HepG2 (cell line): ENCODE measurements around the gene SRF. TPM values are rescaled to one million over a fixed set of nuclear protein-coding genes. Genes with fewer than 3 reads are reported as not detected.

Source experiments
- ARID2 ChIP-seq: sonication (generic); formaldehyde crosslinking; IDR thresholded peaks from 2 replicates; pipeline ENCODE4 v1.8.1; 2022; ENCODE audit warnings: mild to moderate bottlenecking, missing genetic modification reagents, borderline replicate concordance
- BCL6 ChIP-seq: IDR thresholded peaks from 2 replicates; pipeline ENCODE4 v1.6.1; 2016; ENCODE audit warnings: missing genetic modification reagents, missing compliant biosample characterization
- CSRNP2 ChIP-seq: sonication (generic); formaldehyde crosslinking; conservative IDR thresholded peaks from 2 replicates; pipeline ENCODE4 v1.8.0; 2022; ENCODE audit warnings: low read depth, missing genetic modification reagents
- HNF4A ChIP-seq: sonication (generic); formaldehyde crosslinking; IDR thresholded peaks from 2 replicates; pipeline ENCODE4 v1.4.0; 2020; ENCODE audit warnings: missing genetic modification reagents
- ISX ChIP-seq: sonication (generic); formaldehyde crosslinking; conservative IDR thresholded peaks from 2 replicates; pipeline ENCODE4 v1.5.0; 2020; ENCODE audit warnings: missing genetic modification reagents
- KAT7 ChIP-seq: IDR thresholded peaks from 2 replicates; pipeline ENCODE4 v1.6.1; 2018; ENCODE audit warnings: borderline replicate concordance, missing compliant biosample characterization
- KLF12 ChIP-seq: sonication (generic); formaldehyde crosslinking; IDR thresholded peaks from 2 replicates; pipeline ENCODE4 v1.4.0; 2020; ENCODE audit warnings: missing genetic modification reagents, borderline replicate concordance
- MATR3 ChIP-seq: sonication (generic); formaldehyde crosslinking; IDR thresholded peaks from 2 replicates; pipeline ENCODE4 v1.4.0; 2020; ENCODE audit warnings: missing genetic modification reagents
- MAZ ChIP-seq, 2 experiments: sonication (generic) in 1 of 2; formaldehyde crosslinking in 1 of 2; IDR thresholded peaks; 2 replicates each; pipeline versions ENCODE4 v1.5.0 to v1.6.1; 2012 to 2020; ENCODE audit warnings: low read depth in 2 of 2, mild to moderate bottlenecking in 2 of 2, borderline replicate concordance in 1 of 2, improper control_type of control experiment in 1 of 2, low read length in 1 of 2, missing genetic modification reagents in 1 of 2, moderate library complexity in 1 of 2
- MIER3 ChIP-seq: IDR thresholded peaks from 2 replicates; pipeline ENCODE4 v1.6.1; 2016; ENCODE audit warnings: missing compliant biosample characterization, borderline replicate concordance
- NCOR1 ChIP-seq: fragments of 200-600 bp; sonication (generic); IDR thresholded peaks from 2 replicates; pipeline ENCODE4 v1.7.0; 2017; ENCODE audit warnings: antibody characterized with exemption, low read length, borderline replicate concordance
- POLR2A ChIP-seq, 2 experiments: IDR thresholded peaks; 2 replicates each; pipeline ENCODE4 v1.6.1; 2011; ENCODE audit warnings: low read depth in 2 of 2, low read length in 2 of 2, mild to moderate bottlenecking in 1 of 2, moderate library complexity in 1 of 2; ENCODE audit not compliant: insufficient read depth in 1 of 2
- SRSF1 ChIP-seq: fragments of 200-400 bp; formaldehyde crosslinking; optimal IDR thresholded peaks from 2 replicates; pipeline ENCODE3; 2017; ENCODE audit warnings: mild to moderate bottlenecking, low read depth, low read length, moderate library complexity
- SRSF9 ChIP-seq: fragments of 200-400 bp; formaldehyde crosslinking; IDR thresholded peaks from 2 replicates; pipeline ENCODE4 v1.6.1; 2018; ENCODE audit warnings: borderline replicate concordance, mild to moderate bottlenecking, low read depth, low read length; ENCODE audit not compliant: insufficient read depth, poor library complexity, severe bottlenecking
- TBL1XR1 ChIP-seq: fragments of 150-350 bp; IDR thresholded peaks from 2 replicates; pipeline ENCODE4 v1.6.1; 2014; ENCODE audit warnings: borderline replicate concordance, low read length; ENCODE audit not compliant: partially characterized antibody
- TEAD2 ChIP-seq: sonication (generic); formaldehyde crosslinking; IDR thresholded peaks from 2 replicates; pipeline ENCODE4 v1.9.0; 2021; ENCODE audit warnings: missing genetic modification reagents
- ZFAT ChIP-seq: sonication (generic); formaldehyde crosslinking; conservative IDR thresholded peaks from 2 replicates; pipeline ENCODE4 v1.8.1; 2023; ENCODE audit warnings: missing genetic modification reagents, inconsistent platforms
- ZNF138 ChIP-seq: sonication (generic); formaldehyde crosslinking; IDR thresholded peaks from 2 replicates; pipeline ENCODE4 v1.5.0; 2020; ENCODE audit warnings: mild to moderate bottlenecking, low read depth, missing genetic modification reagents
- ZNF143 ChIP-seq: sonication (generic); formaldehyde crosslinking; IDR thresholded peaks from 2 replicates; pipeline ENCODE4 v1.4.0; 2020; ENCODE audit warnings: missing genetic modification reagents
- ZNF180 ChIP-seq: sonication (generic); formaldehyde crosslinking; IDR thresholded peaks from 2 replicates; pipeline ENCODE4 v1.4.0; 2020; ENCODE audit warnings: low read depth, missing genetic modification reagents, borderline replicate concordance
- ZNF260 ChIP-seq: sonication (generic); formaldehyde crosslinking; IDR thresholded peaks from 2 replicates; pipeline ENCODE4 v1.4.0; 2020; ENCODE audit warnings: missing genetic modification reagents, low read depth, mild to moderate bottlenecking, borderline replicate concordance
- ZNF451 ChIP-seq: sonication (generic); formaldehyde crosslinking; IDR thresholded peaks from 2 replicates; pipeline ENCODE4 v1.5.0; 2020; ENCODE audit warnings: mild to moderate bottlenecking, missing genetic modification reagents
- ZNF496 ChIP-seq: sonication (generic); formaldehyde crosslinking; IDR thresholded peaks from 2 replicates; pipeline ENCODE4 v1.8.1; 2023; ENCODE audit warnings: mild to moderate bottlenecking, moderate library complexity, missing genetic modification reagents; ENCODE audit not compliant: insufficient replicate concordance
- ZNF510 ChIP-seq: sonication (generic); formaldehyde crosslinking; IDR thresholded peaks from 2 replicates; pipeline ENCODE4 v1.4.0; 2020; ENCODE audit warnings: low read depth, mild to moderate bottlenecking, missing genetic modification reagents
- ZNF512 ChIP-seq: sonication (generic); formaldehyde crosslinking; IDR thresholded peaks from 2 replicates; pipeline ENCODE4 v1.4.0; 2020; ENCODE audit warnings: mild to moderate bottlenecking, missing genetic modification reagents
- ZNF562 ChIP-seq: sonication (generic); formaldehyde crosslinking; IDR thresholded peaks from 2 replicates; pipeline ENCODE4 v1.8.0; 2022; ENCODE audit warnings: missing genetic modification reagents, borderline replicate concordance
- ZNF598 ChIP-seq: sonication (generic); formaldehyde crosslinking; IDR thresholded peaks from 2 replicates; pipeline ENCODE4 v1.5.1; 2020; ENCODE audit warnings: mild to moderate bottlenecking, missing genetic modification reagents, borderline replicate concordance
- ZSCAN21 ChIP-seq: sonication (generic); formaldehyde crosslinking; IDR thresholded peaks from 2 replicates; pipeline ENCODE4 v1.8.0; 2022; ENCODE audit warnings: mild to moderate bottlenecking, missing genetic modification reagents, moderate library complexity, borderline replicate concordance
- polyA plus RNA-seq, 8 experiments: library from polyadenylated mRNA; depleted of rRNA in 3 of 8; stranded (reverse) in 7 of 8; unstranded in 1 of 8; fragments of >200 nt; fragmentation: Illumina TruSeq in 4 of 8; extraction: Trizol in 4 of 8; gene quantifications; 2 replicates each; pipeline versions ENCODE4 v1.2.1 to v1.2.3, GENCODE V29; 2011 to 2016; ENCODE audit warnings: low read depth in 4 of 8, missing spikeins in 1 of 8, mixed read lengths in 1 of 8; ENCODE audit not compliant: insufficient read depth in 1 of 8
- total RNA-seq, 5 experiments: library from RNA; depleted of rRNA; stranded (reverse); fragments of >200 nt; fragmentation: Illumina TruSeq; extraction: Trizol; gene quantifications; 2 replicates each; pipeline ENCODE4 v1.2.3, GENCODE V29; 2016; ENCODE audit warnings: low read depth in 1 of 5
- TF ChIP-seq, protein P1 (sequence below): IDR thresholded peaks from 2 replicates; pipeline ENCODE4 v1.6.1; 2016; ENCODE audit warnings: low read depth, borderline replicate concordance

SRF gene
- total and polyA plus RNA-seq, 2 of the 13 experiments (the other 11 are each of a cell fraction or from before 2014, with no cell fraction given), result 25.5 to 44.1 TPM

- no peak for TF ChIP-seq ZSCAN21 (CRISPR knock-in tag)
- no peak for TF ChIP-seq ZNF143 (CRISPR knock-in tag)
- TF ChIP-seq TBL1XR1, result no peak
- 0 out of 2 replicates have a peak, but pooled peaks have one; percentile 41 for TF ChIP-seq ZNF180 (CRISPR knock-in tag)
- no peak for TF ChIP-seq POLR2A (IDR thresholded peaks at IDR 0.05; ENCODE audit: insufficient read depth in 1 of 2, low read depth in 2 of 2, low read length in 2 of 2)
- TF ChIP-seq BCL6, result no peak
- 0 out of 2 replicates have a peak, but pooled peaks have one; percentile 16 for TF ChIP-seq KLF12
- no peak for TF ChIP-seq MAZ (IDR thresholded peaks at IDR 0.05; ENCODE audit: borderline replicate concordance, low read depth, low read length)
- TF ChIP-seq MAZ (CRISPR knock-in tag; IDR thresholded peaks at IDR 0.05; ENCODE audit: low read depth), result no peak
- no peak for TF ChIP-seq MATR3 (CRISPR knock-in tag)
- TF ChIP-seq ZNF138 (CRISPR knock-in tag), result peak; percentile 79; the same call in 1 of the 2 replicates
- 0 out of 2 replicates have a peak, but pooled peaks have one; percentile 7 for TF ChIP-seq TEAD2 (CRISPR knock-in tag)
- TF ChIP-seq ZNF598 (CRISPR knock-in tag), result no peak
- no peak for TF ChIP-seq CSRNP2
- no peak for TF ChIP-seq ZNF510 (CRISPR knock-in tag)
- 0 out of 2 replicates have a peak, but pooled peaks have one; percentile 1 for TF ChIP-seq ISX (CRISPR knock-in tag)
- TF ChIP-seq ZNF451 (CRISPR knock-in tag), result no peak
- 0 out of 2 replicates have a peak, but pooled peaks have one; percentile 4 for TF ChIP-seq ZFAT (CRISPR knock-in tag)
- peak; percentile 10 for TF ChIP-seq SRSF1
- no peak for TF ChIP-seq ZNF562 (CRISPR knock-in tag)
- TF ChIP-seq NCOR1, result no peak
- no peak for TF ChIP-seq HNF4A (CRISPR knock-in tag)
- no peak for TF ChIP-seq ZNF512 (CRISPR knock-in tag)
- TF ChIP-seq SRSF9, result no peak
- TF ChIP-seq, protein P1, sequence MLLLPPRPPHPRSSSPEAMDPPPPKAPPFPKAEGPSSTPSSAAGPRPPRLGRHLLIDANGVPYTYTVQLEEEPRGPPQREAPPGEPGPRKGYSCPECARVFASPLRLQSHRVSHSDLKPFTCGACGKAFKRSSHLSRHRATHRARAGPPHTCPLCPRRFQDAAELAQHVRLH (CRISPR knock-in tag), result no peak
- no peak for TF ChIP-seq ZNF260 (CRISPR knock-in tag)
- TF ChIP-seq MIER3 (CRISPR knock-in tag), result no peak
- peak; percentile 76; the same call in 1 of the 2 replicates for TF ChIP-seq KAT7 (CRISPR knock-in tag)
- no peak for TF ChIP-seq ZNF496
- TF ChIP-seq ARID2 (CRISPR knock-in tag), result no peak
These were observed 636 bp downstream of the SRF start (continued) for GRCh38 chr6:43171707-43172103.
